PC-3 (cell line): ENCODE results near the gene MED26. TPM values are rescaled to one million over a fixed set of nuclear protein-coding genes. Genes with fewer than 3 reads are reported as not detected.

Experiments used
- ATAC-seq: fragments of 200-7000 bp; cut with Tn5 transposase; 2 replicates; pipeline ENCODE4 v1.9.1; 2020; ENCODE audit warnings: mild to moderate bottlenecking, moderate library complexity
- BruUV-seq: library from RNA; stranded (reverse); fragments of 400-500 nt; replicated peaks from 2 replicates; lab custom pipeline; 2021; lab: Mats Ljungman, UMichigan
- CTCF ChIA-PET: fragments of 300-600 bp; sonication (Branson Sonifier 250); formaldehyde crosslinking; loops from one replicate; lab custom pipeline; 2022; ENCODE audit warnings: antibody characterized with exemption; lab: Charles Lee
- POLR2A ChIA-PET: fragments of 300-600 bp; sonication (Branson Sonifier 250); formaldehyde crosslinking; loops from one replicate; lab custom pipeline; 2022; ENCODE audit warnings: antibody characterized with exemption; ENCODE audit not compliant: unreplicated experiment; lab: Charles Lee
- DNase-seq: peaks from one replicate; pipeline ENCODE4 v3.0.0-alpha.2; 2015
- H2AFZ ChIP-seq: fragments of 300-600 bp; sonication (generic); 2 replicates; pipeline ENCODE4 v1.6.0; 2016; ENCODE audit warnings: antibody characterized with exemption, low read length
- H3F3A ChIP-seq: fragments of 300-600 bp; sonication (generic); one replicate; pipeline ENCODE4 v1.6.0; 2017; ENCODE audit warnings: antibody characterized with exemption, low read length, control low read depth, mild to moderate bottlenecking; ENCODE audit not compliant: unreplicated experiment
- H3K27ac ChIP-seq: fragments of 300-600 bp; sonication (generic); 2 replicates; pipeline ENCODE4 v1.5.1; 2016; ENCODE audit warnings: mild to moderate bottlenecking, low read length
- H3K27me3 ChIP-seq: fragments of 300-600 bp; sonication (generic); 2 replicates; pipeline ENCODE4 v1.6.1; 2016; ENCODE audit warnings: low read length, mixed read lengths
- H3K36me3 ChIP-seq: fragments of 300-600 bp; sonication (generic); 2 replicates; pipeline ENCODE4 v1.6.1; 2016; ENCODE audit warnings: low read depth, mixed run types, low read length, mixed read lengths
- H3K4me1 ChIP-seq: fragments of 300-600 bp; sonication (generic); 2 replicates; pipeline ENCODE4 v1.5.1; 2016; ENCODE audit warnings: low read length; ENCODE audit not compliant: insufficient read depth
- H3K4me2 ChIP-seq: fragments of 300-600 bp; sonication (generic); 2 replicates; pipeline ENCODE4 v1.6.0; 2016; ENCODE audit warnings: low read length
- H3K4me3 ChIP-seq: fragments of 300-600 bp; sonication (generic); 2 replicates; pipeline ENCODE4 v1.5.1; 2016; ENCODE audit warnings: mild to moderate bottlenecking, low read length, mixed read lengths
- H3K79me2 ChIP-seq: fragments of 300-600 bp; sonication (generic); 2 replicates; pipeline ENCODE4 v1.6.1; 2017; ENCODE audit warnings: low read length, mixed read lengths
- H3K9ac ChIP-seq: fragments of 300-600 bp; sonication (generic); 2 replicates; pipeline ENCODE4 v1.6.0; 2016; ENCODE audit warnings: mild to moderate bottlenecking, low read length
- H3K9me2 ChIP-seq: fragments of 300-600 bp; sonication (generic); replicated peaks from 2 replicates; pipeline ENCODE4 v1.6.1; 2016; ENCODE audit warnings: mixed run types, low read length, mixed read lengths
- H3K9me3 ChIP-seq: fragments of 300-600 bp; sonication (generic); 2 replicates; pipeline ENCODE4 v1.6.1; 2016; ENCODE audit warnings: low read length, mixed read lengths
- H4K20me1 ChIP-seq: fragments of 300-600 bp; sonication (generic); 2 replicates; pipeline ENCODE4 v1.6.1; 2016; ENCODE audit warnings: low read length, mixed read lengths
- CTCF ChIP-seq: fragments of 300-600 bp; sonication (generic); conservative IDR thresholded peaks from 2 replicates; pipeline ENCODE4 v1.5.1; 2017; ENCODE audit warnings: antibody characterized with exemption, low read depth, mild to moderate bottlenecking, low read length
- EZH2 ChIP-seq: fragments of 300-600 bp; sonication (generic); IDR thresholded peaks from one replicate; pipeline ENCODE4 v1.6.1; 2017; ENCODE audit warnings: antibody characterized with exemption, mild to moderate bottlenecking, low read length; ENCODE audit not compliant: unreplicated experiment
- EZH2phosphoT487 ChIP-seq: fragments of 300-600 bp; sonication (generic); IDR thresholded peaks from 2 replicates; pipeline ENCODE4 v1.6.1; 2018; ENCODE audit warnings: mild to moderate bottlenecking, antibody characterized with exemption, low read length, borderline replicate concordance
- intact Hi-C: fragments of 100-400 bp; cut with micrococcal nuclease; formaldehyde crosslinking; loops from 2 replicates; pipeline ENCODE4 v1.9.0; 2023
- total RNA-seq: library from RNA; depleted of rRNA; stranded (reverse); fragments of >200 nt; gene quantifications from 2 replicates; pipeline ENCODE4 v1.2.3, GENCODE V29; 2014

Gene MED26
- total RNA-seq, 1 experiment from 2014 or later: 17.5 TPM

- POLR2A ChIA-PET: no interaction called here
- Histone ChIP-seq H3K9me3 (no peaks in the 10 kb centered on the region), H3K9me2 (no peaks in the 10 kb centered on the region), H3K27me3 (no peaks in the 10 kb centered on the region), H3K4me1 (peaks cover 8% of the 10 kb centered on the region), H3K9ac (no peak overlapping the region), H3K79me2 (peaks cover 98% of the 10 kb centered on the region), H3F3A (no peaks in the 10 kb centered on the region), H4K20me1 (peaks cover 57% of the 10 kb centered on the region), H3K4me2 (no peak overlapping the region), H2AFZ (no peak overlapping the region), H3K27ac (no peak overlapping the region), H3K4me3 (no peak overlapping the region), H3K36me3 (no peaks in the 10 kb centered on the region)
- no TSS peak for BruUV-seq
- CTCF ChIA-PET: no interaction called here
- TF ChIP-seq EZH2 (no peak), EZH2phosphoT487 (no peak), CTCF (no peak)
- ATAC-seq (no peak), DNase-seq (no peak)
- intact Hi-C loops: no loop called here
Measured at GRCh38 chr19:16589917-16590316, 38.1 kb downstream of the MED26 start.

- DNase-seq (no peak), ATAC-seq (no peak)
- Histone ChIP-seq H3K4me1 (peaks cover 17% of the 10 kb centered on the region), H3F3A (no peaks in the 10 kb centered on the region), H3K36me3 (no peaks in the 10 kb centered on the region), H3K9ac (no peak overlapping the region), H3K79me2 (peaks cover 98% of the 10 kb centered on the region), H3K9me3 (no peaks in the 10 kb centered on the region), H4K20me1 (peaks cover 55% of the 10 kb centered on the region), H3K27ac (no peak overlapping the region), H3K4me2 (no peak overlapping the region), H3K27me3 (no peaks in the 10 kb centered on the region), H2AFZ (no peak overlapping the region), H3K4me3 (no peak overlapping the region), H3K9me2 (no peaks in the 10 kb centered on the region)
- TF ChIP-seq EZH2 (no peak), EZH2phosphoT487 (no peak), CTCF (no peak)
- ChIA-PET POLR2A (interaction anchor here (0.6 kb wide), 1 partner anchor 29 kb away, joined by 5 read pairs; no protein-coding TSS in a partner anchor), CTCF (no interaction called here)
- BruUV-seq: no TSS peak
- intact Hi-C loops: no loop called here
Measured at GRCh38 chr19:16588824-16589577, 39.0 kb downstream of the MED26 start.
